GM06990 (cell line): ENCODE data around the gene MGP.

ENCODE experiments used
- DNase-seq: peaks from one replicate; pipeline ENCODE4 v3.0.0-alpha.2; 2011; ENCODE audit not compliant: insufficient read length; ENCODE audit errors: extremely low read depth
- H3K27me3 ChIP-seq: replicated peaks from 2 replicates; pipeline ENCODE4 v1.6.0; 2011; ENCODE audit warnings: low read length; ENCODE audit not compliant: control insufficient read depth, insufficient read depth
- H3K36me3 ChIP-seq: 2 replicates; pipeline ENCODE4 v1.5.1; 2011; ENCODE audit warnings: low read length; ENCODE audit not compliant: control insufficient read depth, insufficient read depth
- H3K4me3 ChIP-seq: replicated peaks from 2 replicates; pipeline ENCODE4 v1.5.1; 2011; ENCODE audit warnings: low read depth, mild to moderate bottlenecking, control low read depth, low read length
- TF ChIP-seq, protein P1 (sequence below): IDR thresholded peaks from 2 replicates; pipeline ENCODE4 v1.5.1; 2011; ENCODE audit warnings: low read length, control low read depth, mild to moderate bottlenecking, inconsistent platforms; ENCODE audit not compliant: insufficient read depth, poor library complexity, severe bottlenecking

The MGP gene

DNA sequence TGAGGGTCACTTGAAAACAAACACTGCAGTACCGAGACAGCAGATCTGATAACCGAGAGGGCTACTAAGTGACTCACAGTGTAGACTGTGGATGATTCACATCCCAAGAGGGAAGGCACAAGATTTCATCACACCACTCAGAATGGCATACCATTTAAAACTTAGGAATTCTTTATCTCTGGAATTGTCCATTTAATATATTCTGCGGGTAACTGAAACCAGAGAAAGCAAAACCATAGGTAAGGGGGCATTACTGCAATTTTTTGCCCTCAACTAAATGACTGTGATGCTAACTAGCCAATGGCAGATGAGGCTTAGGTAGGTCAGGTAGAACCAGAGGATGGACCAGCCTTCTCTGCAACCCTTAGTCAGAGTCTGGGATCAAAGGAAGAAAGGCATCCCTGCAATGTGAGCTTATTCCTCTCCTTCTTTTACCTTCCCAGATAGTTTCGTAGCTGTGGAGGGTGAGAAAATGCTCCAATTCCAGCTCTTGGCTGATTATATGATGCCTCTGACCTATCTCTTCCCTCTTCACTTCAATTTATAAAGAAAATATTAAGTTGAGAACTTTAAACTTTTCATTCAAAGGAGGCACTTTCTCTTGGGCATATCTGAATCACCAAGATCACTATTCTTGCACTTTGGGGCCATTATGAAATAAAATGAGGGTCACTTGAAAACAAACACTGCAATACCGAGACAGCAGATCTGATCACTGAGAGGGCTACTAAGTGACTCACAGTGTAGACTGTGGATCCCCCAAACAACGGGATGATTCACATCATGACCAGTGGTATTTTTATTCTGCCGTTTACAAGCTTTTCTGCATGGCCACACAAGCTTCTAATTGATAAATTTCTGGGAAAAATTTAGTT is 49.1 kb downstream of the MGP start:
- DNase-seq: no peak
- no peaks in the 10 kb centered on the region for H3K27me3 ChIP-seq
- TF ChIP-seq, protein P1, sequence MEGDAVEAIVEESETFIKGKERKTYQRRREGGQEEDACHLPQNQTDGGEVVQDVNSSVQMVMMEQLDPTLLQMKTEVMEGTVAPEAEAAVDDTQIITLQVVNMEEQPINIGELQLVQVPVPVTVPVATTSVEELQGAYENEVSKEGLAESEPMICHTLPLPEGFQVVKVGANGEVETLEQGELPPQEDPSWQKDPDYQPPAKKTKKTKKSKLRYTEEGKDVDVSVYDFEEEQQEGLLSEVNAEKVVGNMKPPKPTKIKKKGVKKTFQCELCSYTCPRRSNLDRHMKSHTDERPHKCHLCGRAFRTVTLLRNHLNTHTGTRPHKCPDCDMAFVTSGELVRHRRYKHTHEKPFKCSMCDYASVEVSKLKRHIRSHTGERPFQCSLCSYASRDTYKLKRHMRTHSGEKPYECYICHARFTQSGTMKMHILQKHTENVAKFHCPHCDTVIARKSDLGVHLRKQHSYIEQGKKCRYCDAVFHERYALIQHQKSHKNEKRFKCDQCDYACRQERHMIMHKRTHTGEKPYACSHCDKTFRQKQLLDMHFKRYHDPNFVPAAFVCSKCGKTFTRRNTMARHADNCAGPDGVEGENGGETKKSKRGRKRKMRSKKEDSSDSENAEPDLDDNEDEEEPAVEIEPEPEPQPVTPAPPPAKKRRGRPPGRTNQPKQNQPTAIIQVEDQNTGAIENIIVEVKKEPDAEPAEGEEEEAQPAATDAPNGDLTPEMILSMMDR: no peak
- no peak overlapping the region for H3K4me3 ChIP-seq
- H3K36me3 ChIP-seq: no peaks in the 10 kb centered on the region

DNA sequence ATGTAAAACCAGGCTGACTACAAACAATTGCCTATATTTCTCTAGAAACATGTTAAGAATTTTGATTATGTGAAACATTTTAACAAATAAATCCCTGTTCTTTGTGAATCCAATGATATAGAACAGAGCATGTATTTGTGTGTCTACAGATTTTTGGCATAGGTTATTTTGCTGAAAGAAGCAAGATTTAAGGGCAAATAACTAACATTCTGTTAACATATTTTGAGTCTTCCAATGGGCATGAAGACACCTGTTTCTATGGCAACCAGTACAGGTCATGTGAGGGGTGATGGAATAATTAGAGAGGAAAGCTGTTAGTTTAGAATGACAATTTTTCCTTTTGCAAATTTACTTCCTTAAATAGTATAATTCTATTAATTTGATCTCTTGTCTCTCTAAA is 51.1 kb downstream of the MGP start:
- Histone ChIP-seq H3K36me3 (no peaks in the 10 kb centered on the region), H3K4me3 (no peak overlapping the region), H3K27me3 (no peaks in the 10 kb centered on the region)
- no peak for DNase-seq
- TF ChIP-seq, protein P1: no peak

DNA sequence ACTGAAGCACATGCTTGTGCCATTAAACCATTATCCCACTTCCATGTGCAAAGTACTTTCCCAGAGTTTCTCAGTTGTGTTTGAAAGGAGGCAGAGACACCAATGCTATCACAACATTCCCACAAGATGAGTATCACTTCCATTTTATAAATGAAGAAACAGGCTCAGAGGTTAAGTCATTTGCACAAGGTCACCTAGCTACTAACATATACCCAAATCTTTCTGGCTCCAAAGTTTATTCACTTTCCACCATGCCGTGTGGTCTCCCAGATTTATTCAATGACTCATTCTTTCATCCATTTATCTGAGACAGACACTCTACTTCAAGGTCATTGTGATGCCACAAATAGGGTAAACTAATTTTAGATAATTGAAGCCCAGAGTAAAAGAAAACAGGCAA is 51.7 kb downstream of the MGP start:
- Histone ChIP-seq H3K4me3 (no peak overlapping the region), H3K36me3 (no peaks in the 10 kb centered on the region), H3K27me3 (no peaks in the 10 kb centered on the region)
- no peak for DNase-seq
- TF ChIP-seq, protein P1: no peak

DNA sequence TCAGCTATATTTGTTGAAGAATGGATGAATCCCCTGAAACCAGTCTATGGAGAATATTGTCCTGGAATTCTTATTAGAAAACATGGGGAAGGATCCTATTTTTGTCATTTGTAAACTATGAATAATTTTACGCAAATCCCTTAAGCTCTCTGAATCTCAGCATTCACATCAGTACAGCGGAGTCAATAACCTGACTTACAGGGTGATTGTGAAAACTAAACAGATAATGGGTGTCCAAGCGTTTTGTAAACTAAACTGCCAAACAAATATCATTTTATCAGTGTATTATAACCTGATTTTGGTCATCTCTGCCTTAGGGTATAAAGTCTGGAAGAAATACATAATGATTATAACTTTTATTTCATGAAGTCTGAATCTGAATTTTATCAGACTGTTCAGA is 52.3 kb downstream of the MGP start:
- no peaks in the 10 kb centered on the region for H3K27me3 ChIP-seq
- no peaks in the 10 kb centered on the region for H3K36me3 ChIP-seq
- no peak overlapping the region for H3K4me3 ChIP-seq
- TF ChIP-seq, protein P1: no peak
- DNase-seq: no peak
